Medulla oblongata (tissue), 1 donor: Measurements from ENCODE around the gene CENPM.

Experiments used
- DNase-seq: peaks from one replicate; pipeline ENCODE4 v3.0.0-alpha.2; 2015; ENCODE audit errors: extremely low spot score

Gene CENPM

DNA sequence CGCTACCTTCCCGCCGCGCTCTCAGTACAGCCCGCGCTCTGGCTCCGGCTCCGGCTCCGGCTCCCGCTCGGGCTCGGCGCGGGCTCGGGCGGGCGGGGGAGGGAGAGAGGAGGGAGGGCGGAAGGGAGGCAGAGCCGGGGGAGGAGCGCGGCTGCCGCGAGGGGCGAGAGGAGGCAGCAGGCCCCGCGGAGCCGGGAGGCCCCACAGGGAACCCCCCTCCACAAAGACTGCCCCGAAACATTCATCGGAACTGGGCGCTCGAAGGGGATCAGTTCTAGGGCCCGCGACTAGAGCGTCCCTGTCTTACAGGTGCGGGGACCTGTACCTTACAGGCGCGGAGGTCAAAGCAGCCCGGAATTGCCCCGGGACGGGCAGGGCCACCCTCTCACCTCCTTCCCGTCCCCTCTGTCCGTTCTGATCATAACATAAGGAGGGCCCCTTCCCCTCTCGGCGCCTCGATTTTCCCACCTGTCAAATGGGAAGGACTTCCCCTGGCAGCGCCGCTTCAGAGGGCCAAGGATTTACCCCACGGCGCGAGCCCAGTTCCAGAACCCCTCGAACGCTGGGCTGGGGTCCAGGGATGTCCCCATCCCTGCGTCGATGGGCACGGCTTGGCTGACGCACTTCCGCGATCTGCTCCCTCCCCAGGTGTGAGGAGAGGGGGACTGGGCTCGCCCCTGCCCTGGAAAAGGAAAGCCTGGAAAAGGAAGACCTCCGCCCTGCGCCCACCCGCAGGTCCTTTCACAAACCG lies 31.7 kb downstream of the CENPM start, which contains the start of gene SHISA8:
SHISA8 (minus strand) TSS at position 40 of the 751 bp plus-strand sequence. CDS start 407 bp downstream, outside the sequence.
- no peak for DNase-seq

DNA sequence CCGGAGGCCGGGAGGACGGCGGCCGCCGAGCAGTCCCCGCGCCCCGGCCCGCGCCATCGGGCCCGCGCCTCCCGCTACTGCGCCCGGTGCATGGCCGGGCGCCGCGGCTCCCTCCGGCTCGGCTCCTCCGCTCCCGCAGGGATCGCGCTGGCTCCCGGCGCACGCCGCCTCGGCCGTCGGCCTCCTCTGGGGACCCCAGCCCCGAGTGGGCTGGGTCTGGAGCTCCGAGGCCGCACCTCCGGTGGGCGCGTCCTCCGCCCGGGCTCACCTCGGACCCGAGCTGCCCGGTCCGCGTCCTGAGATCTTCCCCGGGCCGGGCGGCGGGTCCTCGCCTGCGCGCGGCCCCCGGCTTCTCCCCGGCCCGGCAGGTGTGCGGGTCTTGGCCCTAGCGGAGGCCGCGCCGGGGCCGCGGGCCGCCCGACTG lies 32.3 kb downstream of the CENPM start:
- DNase-seq: no peak

DNA sequence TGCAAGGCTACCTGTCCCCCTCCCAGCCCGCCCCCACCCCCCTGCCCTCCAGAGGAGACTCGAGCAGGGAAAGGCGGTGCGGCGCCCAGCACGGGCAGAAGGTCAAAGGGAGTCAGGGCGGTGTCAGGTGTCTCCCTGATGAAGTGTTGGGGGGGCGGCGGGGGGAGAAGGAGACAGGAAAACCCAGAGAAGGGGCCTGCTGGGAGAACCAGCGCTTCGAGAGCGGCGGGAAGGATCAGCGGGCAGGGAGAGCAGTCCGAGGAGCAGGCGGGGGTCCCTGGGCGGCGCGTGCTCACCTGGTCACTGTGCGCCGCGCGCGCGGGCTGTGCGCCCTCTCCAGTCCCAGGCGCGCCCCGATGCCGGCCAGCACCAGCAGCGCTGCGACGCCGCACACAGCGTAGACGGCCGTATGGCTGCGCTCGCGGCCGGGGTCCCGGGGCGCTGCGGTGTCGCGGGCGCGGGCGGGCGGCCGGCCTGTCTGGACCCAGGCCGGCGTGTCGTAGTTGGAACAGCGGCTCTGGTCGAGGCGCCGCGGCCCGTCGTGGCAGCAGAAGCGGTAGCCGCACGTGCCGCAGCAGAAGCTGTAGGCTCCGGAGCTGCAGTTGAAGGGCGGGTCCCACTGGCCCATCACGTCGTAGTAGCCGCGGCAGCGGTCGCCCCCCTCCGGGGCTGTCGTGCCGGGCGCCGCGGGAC lies 33.0 kb downstream of the CENPM start:
- no peak for DNase-seq

DNA sequence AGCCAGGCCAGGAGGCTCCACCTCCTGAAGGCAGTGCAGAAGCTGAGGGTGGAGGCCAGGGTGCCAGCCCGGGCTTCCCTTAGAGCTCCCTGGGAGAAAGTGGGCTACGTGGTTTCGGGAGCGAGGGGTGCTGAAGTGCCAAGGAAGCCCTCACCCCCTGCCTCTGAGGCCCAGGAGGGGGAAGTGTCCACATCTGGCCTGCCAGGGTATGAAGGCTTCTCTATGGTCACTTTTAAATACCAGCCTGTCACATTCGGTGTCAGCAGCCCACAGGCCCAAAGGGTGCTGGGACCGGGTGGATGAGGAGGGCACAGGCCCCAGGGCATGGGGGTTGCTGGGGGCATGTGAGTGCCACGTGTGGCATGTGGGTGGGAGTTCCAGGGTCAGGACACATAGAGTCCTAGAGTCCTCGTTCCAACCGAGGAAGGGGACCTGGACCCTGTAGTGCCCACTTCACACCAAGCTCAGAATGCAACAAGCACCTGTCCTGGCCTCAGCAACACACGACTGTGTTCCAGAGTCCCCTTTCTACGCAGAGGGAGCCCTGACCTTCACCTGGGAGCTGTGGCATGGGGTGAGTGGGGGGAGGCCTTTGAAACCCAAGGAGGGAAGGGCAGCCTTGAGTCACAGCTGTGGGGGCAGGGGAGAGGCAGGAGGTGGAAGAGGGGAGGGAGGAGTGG lies 33.8 kb downstream of the CENPM start:
- no peak for DNase-seq

DNA sequence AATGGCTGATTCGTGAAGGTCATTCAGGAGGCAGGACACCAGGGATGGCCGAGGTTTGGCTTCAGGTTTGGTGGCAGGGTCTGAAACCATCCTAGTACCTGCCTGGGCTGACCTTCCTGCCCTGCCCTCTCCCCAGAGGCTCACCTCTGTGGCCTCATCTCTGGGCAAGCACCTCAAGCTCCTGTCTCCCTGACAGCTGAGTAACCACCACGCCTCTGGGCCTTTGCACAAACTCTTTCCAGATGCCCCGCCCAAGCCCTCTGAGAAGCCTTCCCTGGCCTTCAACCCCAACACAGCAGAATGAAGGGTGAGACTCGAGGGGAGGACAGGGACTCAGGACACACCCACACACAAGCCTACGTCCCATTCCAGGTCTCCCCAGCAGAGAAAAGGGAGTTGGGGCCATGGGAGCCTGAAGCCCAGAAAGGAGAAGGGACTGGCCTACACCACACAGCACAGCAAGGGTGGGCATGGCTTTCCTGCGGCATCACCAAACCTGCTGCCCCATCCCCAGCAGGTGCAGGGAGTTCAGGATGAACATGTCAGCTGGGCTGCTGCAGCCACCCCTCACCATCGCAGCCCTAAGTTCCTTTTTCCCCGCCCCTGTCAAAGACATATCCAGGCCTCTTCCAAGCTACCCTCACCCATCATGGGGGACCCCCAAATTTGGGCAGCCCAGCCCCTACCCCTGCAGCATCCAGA lies 34.5 kb downstream of the CENPM start:
- DNase-seq: no peak

DNA sequence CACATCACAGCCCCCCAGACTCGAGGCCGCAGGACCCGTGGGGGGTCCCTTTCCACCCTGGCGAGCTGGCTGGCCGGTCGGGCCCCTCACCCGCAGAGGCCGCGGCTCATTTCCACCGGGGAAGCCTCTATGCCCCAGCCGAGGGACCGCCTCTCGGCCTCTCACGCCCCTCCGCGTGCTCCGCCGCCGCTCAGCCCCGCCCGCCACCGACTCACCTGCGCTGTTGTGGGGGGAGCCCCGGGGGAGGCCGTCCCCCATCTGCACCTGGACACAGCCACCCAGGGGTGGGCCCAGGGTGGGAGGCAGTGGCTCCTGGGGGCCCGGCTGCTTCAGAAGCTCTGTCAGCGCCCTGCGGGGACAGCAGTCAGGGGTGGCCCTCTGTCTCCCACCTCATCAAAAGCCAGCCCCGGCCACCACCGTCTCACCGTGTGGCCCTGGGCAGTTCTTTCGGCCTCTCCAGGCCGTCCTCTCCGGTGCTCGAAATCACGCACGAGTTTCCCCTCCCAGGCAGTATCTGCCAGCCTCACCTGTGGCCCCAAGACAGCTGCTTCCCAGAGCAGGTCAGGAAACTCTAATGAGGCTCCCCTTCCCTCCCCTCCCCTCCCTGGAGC lies 35.8 kb downstream of the CENPM start:
- no peak for DNase-seq

DNA sequence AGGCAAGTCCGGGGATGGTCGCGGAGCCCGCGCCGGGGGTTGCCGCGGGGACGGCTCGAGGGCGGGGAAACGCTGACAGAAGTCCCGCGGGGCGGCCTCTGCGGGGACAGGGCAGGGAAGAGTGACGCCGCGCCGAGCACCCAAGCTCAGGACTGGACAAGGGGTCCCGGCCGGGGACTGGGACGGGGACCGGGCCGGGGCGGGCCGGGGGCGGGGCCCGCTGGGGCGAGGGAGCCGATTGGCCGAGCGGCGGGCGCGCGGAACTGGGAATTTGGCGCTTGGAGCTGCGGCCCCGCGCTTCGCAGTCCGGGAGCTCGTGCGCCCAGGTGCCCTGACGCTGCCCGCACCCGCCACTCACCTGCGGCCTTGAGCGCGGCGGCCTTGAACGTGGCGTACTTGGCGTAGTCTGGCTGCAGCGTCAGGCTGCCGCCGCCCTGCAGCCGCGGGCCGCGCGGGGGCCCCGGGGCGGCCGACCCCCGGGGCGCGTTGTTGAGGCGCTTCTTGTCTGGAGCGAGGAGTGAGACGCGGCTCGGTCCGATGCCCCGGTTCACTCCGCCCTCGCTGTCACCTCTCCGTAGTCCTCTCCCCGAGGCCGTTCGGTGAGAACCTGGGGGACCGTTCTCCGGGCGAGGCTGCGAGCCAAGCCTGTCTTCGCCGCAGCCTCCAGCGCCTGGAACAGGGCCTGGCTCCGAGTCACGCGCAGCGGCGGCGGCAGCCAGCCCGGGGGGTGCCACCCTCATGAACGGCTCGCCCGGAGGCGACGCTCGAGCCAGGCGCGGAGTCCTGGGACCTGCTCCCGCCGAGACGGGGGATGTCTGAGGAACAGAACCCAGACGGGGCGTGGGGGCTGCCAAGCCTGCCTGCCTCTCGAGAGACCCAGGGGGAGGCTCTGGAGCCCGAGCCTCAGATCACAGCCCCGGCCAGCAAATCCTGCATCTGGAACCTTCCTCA lies 36.6 kb downstream of the CENPM start:
- DNase-seq: peak; percentile 78

DNA sequence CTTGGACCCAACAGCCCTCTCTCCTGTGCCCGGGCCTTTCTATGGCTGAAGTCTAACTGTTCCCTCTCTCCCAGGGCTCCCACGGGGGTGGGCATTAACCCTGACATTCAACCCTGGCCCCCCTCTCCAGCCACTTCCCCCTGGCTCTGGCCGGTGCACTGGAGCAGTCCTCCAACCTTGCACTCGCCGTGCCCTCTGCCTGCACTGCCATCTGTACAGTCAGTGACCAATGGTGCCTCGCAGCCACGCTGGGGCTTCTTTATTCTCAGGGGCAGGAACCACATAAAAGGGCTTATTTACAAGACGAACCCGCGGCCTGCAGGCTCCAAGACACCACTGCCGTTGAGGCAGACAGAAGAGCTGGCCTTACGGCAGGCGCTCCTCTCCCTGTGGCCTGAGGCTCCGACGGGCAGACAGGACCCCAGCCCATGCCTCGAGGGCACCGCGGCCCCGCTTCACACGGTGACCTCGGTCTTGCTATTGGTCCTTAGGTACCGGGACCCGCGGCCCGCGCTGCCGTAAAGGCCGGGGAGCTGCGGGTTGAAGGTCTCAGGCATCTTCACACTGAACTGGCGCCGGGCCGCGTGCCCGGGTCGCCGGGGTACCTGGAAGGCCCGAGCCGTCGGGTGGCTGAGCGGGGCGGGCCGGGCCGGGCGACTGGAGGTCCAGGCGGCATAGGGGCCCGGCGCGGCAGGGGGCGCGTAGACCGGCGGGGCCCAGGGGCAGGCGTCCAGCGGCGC lies 37.5 kb downstream of the CENPM start:
- peak; percentile 40 for DNase-seq

DNA sequence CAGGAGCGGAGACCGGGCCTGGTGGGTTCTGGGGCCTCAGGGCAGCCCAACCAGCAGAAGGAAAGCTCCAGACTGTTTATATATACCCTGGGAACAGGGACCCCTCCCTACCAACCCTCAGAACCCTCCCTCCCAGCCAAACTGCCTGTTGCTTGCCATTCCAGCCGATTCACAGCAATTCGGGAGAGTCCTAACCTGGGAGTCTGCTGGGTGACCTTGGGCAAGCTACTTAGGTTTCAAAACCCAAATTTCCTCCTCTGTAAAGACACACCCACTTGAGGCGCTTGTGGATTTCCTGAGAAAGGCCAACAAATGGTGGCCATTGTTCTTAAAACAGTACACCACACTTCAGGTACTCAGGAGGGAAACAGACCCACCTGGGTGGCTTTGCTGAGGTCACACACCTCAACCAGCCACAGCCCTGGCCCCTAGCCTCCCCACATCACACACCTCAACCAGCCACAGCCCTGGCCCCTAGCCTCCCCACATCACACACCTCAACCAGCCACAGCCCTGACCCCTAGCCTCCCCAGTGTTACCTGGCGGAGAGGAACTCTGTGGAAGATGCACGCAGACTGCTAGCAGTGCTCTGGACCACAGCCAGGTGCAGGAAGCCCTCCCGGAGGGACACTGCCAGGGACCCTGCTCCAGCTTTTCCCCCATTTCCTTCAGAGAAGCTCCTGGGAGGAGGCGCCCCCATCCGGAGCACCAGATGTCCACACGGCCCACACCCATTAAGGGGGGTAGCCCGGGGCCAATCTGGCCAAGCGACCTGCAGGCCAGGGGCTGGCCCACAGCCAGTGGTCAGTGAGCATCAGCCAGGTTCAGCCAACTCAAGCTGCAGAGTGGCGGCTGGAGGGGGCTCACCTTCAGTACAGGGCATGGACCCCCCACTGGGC lies 38.3 kb downstream of the CENPM start:
- DNase-seq: no peak

DNA sequence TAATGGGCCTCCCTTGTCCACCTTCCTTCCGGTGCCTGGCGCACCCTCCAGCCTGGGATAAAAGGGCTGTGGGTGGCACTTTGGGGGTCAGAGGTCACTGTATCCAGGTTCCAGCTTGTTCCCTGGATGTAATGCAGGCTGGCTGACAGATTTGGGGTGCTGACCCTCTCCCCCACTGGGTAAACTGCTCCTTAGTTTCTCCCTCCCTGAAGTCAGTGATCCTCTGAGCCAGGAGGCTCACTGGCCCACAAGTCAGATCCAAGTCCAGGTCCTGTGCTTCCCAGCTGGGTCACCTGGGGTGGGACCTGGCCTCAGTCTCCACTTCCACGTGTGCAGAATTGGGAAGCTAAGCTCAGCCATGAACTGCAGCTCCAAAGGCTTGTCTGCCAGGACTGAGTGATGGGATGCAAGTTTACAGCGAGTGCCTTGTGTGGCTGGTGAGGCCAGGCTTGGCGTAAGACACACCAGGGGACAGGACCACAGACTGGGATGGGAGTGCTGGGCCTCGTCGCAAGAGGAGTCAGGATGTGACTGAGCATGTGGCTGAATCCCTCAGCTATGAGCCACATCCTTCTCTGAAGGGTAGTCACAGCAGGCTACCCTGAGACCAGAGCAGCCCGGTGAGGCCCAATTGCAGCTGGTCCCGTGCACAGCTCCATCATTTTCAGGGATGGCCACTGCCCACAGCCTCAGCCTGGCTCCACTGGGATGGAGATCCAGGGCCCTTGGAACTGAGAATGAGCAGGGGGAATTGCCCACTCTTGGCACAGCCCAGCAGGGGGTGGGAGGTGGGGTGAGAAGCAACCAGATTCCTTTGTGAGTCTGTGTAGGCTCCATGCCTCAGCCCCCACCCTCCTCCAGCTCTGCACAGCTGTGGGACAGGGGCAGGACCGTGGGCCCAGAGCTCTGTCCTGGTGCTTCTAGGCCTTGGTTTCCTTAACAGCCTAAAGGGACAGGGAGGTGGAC lies 39.2 kb downstream of the CENPM start:
- DNase-seq: no peak

DNA sequence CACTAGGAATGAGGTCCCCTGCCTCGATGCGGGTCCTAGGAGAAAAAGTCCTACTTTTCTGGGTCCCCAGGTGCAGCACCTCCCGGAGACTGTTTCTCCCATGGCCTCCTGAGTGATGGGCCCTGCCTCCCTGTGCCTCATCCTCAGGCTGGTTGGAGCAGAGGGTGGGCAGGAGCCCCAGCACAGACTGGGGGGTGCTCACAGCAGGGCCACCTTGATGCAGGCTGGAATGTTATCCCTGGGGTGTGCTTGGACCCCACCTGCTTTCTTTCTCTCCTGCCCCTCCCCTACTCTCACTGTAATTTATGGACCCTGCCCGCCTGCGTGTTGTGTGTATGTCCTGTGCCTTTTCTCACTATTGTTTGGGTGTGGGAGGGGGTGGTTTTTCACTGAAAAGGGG lies 40.1 kb downstream of the CENPM start:
- DNase-seq: no peak

DNA sequence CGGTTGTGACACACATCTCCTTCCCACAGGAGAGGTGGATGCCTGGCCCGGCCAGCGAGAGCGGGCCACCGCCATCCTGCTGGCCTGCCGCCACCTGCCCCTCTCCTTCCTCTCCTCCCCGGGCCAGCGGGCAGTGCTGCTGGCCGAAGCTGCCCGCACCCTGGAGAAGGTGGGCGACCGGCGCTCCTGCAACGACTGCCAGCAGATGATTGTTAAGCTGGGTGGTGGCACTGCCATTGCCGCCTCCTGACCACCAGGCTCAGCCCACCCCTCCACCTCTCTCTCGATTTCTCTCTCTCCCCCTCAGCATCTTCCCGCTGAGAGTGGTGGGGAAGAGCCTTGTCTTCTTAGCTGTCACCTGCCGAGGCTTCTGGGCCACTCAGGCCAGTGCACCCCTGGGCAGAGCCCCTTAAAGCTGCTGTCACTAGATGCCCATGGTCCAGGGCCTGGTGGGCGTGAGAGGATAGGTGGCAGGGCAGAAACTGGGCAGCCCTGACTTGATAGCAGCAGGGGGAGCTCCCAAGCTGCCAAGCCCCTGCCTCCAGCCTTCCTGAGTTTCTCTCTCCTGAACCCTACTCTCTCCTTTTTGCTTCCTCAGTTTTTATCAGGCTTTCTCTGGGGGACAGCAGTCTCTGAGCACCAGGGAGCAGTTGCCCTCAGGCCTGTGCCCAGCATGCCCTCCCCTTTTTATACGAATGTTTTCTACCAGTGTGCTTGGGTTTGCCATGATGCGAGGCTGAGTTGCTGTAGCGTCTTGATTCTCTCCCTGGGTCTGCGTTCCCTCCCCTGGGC lies 41.3 kb downstream of the CENPM start:
- DNase-seq: no peak

DNA sequence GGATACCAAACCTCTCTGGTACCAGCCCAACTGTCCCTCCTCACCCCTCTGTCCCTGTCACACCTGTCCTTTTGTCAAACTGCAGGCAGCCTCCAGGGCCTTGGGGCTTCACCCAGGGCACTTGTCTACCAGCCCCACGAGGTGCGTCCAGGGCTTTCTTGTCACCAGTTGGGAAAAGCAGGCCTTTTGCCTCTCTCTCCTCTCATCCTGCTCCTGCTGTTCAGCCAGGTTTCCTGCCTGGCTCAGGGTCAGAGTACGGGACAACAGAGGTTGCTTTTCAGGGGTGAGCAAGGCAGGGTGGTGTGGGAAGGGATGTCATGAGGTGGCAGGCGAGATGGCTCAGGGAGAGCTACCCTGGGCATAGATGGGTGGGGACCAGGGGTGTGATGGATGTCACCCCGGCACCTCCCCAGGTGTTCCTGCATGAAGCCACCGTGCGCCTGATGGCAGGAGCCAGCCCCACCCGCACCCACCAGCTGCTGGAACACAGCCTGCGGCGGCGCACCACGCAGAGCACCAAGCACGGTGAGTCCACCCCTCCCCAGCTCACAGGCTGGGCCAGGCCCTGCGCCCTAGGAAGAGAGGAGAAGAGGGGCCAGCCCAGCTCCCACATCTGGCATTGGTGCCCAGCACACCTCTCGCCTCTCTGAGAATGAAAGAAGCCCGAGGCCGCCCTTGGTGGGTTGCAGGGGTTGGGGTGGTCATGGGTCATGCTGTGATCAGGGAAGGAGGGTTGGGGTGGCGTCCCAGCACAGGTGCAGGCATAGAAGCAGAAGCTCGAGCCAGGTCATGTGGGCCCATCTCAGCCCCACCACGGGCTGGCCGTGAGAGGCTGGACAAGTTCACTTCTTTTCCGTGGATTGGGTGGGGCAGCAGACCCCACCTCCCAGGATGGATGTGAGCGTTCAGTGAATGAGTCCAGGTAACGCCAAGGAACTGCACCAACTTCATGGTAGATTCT lies 42.2 kb downstream of the CENPM start:
- DNase-seq: no peak

DNA sequence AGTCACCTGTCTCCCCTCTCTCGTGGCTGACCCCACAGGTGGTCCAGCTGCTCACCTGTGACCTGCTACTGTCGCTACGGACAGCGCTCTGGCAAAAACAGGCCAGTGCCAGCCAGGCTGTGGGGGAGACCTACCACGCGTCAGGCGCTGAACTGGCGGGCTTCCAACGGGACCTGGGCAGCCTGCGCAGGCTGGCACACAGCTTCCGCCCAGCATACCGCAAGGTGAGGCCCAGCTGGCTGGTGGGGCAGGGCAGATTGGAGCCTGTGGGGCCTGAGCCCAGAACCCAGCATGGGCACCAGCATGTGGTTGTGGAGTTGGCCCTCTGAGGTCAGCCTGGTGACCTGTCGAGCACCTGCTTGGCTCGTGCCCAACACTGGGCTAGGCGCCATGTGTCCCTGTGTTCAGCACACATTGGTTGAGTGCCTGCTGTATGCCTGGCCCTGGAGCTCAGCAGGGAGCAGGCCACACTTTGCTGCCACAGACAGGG lies 44.0 kb downstream of the CENPM start:
- DNase-seq: no peak

DNA sequence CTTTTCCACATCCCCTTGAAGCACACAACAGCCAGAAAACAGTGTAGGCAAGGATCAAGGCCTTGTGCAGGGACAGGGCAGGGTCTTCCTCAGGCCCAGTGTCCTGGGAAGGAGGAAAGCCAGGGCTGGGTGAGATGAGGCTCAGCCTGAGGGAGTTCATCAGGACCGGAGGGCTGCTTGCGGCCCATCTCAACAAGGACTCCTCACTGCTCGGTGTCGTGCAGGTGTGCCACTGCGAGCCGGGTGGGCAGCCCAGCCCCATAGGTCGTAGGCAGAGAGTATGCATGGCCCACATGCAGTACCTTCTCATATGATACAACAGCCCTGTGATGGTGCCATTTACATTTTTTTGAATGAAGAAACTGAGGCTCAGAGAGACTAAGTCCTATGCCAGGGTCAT lies 44.9 kb downstream of the CENPM start:
- DNase-seq: no peak
